ENCODE data around the gene DUOX2.

DNA sequence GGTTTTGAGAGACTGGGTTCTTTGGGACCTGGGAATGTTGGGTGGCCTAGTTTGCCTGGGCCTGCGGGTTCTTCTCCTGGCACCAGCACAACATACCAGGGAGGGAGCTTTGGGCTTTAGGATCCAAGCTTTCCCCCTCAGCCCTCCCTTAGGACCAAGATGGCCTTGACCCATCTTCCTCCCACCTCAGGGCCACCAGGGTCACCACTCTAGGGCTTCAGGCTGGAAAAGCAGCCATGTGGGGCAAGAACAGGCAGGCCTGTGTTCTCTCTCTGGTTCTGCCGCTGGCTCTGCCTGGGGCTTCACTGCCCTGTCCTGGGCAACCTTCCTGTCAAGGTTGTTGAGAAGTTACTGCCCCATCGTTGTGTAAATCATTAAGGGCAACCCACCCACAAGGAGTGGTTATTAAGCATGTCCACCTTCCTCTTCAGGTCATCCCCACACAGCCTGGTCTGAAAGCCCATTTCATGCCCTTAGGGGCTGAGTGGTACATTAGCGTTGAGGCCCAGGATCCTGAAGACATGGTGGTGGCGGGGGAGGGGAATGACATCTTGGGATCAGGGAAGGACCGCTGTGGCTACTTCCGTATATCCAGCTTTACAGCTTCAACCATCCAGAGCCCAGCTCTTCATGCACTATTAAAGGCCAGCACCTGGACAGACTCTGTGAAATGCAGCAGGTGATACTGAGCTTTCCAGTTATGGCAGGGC lies 16.5 kb upstream of the DUOX2 start:
- TF ChIP-seq, protein P1, sequence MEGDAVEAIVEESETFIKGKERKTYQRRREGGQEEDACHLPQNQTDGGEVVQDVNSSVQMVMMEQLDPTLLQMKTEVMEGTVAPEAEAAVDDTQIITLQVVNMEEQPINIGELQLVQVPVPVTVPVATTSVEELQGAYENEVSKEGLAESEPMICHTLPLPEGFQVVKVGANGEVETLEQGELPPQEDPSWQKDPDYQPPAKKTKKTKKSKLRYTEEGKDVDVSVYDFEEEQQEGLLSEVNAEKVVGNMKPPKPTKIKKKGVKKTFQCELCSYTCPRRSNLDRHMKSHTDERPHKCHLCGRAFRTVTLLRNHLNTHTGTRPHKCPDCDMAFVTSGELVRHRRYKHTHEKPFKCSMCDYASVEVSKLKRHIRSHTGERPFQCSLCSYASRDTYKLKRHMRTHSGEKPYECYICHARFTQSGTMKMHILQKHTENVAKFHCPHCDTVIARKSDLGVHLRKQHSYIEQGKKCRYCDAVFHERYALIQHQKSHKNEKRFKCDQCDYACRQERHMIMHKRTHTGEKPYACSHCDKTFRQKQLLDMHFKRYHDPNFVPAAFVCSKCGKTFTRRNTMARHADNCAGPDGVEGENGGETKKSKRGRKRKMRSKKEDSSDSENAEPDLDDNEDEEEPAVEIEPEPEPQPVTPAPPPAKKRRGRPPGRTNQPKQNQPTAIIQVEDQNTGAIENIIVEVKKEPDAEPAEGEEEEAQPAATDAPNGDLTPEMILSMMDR (IDR thresholded peaks at IDR 0.05): no peak
- TF ChIP-seq POLR2A (IDR thresholded peaks at IDR 0.05): no peak
- TF ChIP-seq POLR2AphosphoS5 (IDR thresholded peaks at IDR 0.05): no peak
- TF ChIP-seq EP300 (IDR thresholded peaks at IDR 0.05; ENCODE audit: low read depth): no peak

Measured in transverse colon (tissue), 4 donors.